ENCODE measurements around the gene SPACDR. TPM values are rescaled to one million over a fixed set of nuclear protein-coding genes. Genes with fewer than 3 reads are reported as not detected.

Gene SPACDR
- total RNA-seq, 5 donors from 2014 or later (not counting 1 experiment from before 2014, with no cell fraction given): 1.3 to 4.0 (median 3.3) TPM

DNA sequence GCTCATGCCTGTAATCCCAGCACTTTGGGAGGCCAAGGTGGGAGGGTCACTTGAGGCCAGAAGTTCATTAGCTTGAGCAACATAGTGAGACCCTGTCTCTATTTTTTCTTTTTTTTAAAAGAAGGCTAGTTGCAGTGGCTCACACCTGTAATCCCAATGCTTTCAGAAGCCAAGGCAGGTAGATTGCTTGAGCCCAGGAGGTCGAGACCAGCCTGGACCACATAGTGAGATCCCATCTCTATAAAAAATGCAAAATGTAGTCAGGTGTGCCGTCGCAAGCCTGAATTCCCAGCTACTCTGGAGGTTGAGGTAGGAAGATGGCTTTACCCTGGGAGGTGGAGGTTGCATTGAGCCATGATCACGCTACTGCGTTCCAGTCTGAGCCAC, 27.1 kb upstream of the SPACDR start:
- DNase-seq: no peak
- ChIA-PET POLR2A (interaction anchor here in 1 of 2 donors (0.6 kb wide), 1 partner anchor 363 kb away, joined by 3 read pairs; no protein-coding TSS in a partner anchor), CTCF (no interaction called here)
- peaks cover 0 to 21% of the 10 kb centered on the region in 2 experiments for H3K4me1 ChIP-seq (ENCODE audit: control insufficient read depth in 1 of 2, extremely low read depth in 1 of 2, insufficient read depth in 2 of 2, low read length in 2 of 2)
- H3K27me3 ChIP-seq (replicated peaks in 1 of 2; ENCODE audit: control insufficient read depth in 2 of 2, extremely low read depth in 1 of 2, insufficient read depth in 2 of 2, low read length in 1 of 2): peaks cover 0 to 13% of the 10 kb centered on the region in 2 experiments
- WGBS (ENCODE audit: insufficient coverage): 92% methylated on average over 4 of the region's 5 CpGs
- ATAC-seq (replicated peaks in 1 of 4): no peak
- no peak overlapping the region for H3K27ac ChIP-seq (ENCODE audit: low read length)
- no peaks in the 10 kb centered on the region for H3K36me3 ChIP-seq (ENCODE audit: control insufficient read depth in 2 of 2, extremely low read depth in 1 of 2, insufficient read depth in 1 of 2, low read length in 1 of 2)
- H3K4me1 Mint-ChIP-seq: peaks cover 15 to 35% (median 24%) of the 10 kb centered on the region in 3 donors
- peaks cover 0 to 2% of the 10 kb centered on the region in 2 donors for H3K27me3 Mint-ChIP-seq
- H3K4me3 ChIP-seq (ENCODE audit: control insufficient read depth in 1 of 2, extremely low read depth in 1 of 2, low read length in 1 of 2): no peak overlapping the region
- H3K27ac Mint-ChIP-seq: no peak overlapping the region
- H3K36me3 Mint-ChIP-seq: no peaks in the 10 kb centered on the region
- no peak overlapping the region for H3K4me3 Mint-ChIP-seq
- H3K9me3 ChIP-seq: no peaks in the 10 kb centered on the region
- no peaks in the 10 kb centered on the region for H3K9me3 Mint-ChIP-seq

- ATAC-seq (replicated peaks in 1 of 4) (no peak), DNase-seq (no peak)
- WGBS (ENCODE audit: insufficient coverage): 93% methylated on average over 19 of the region's 25 CpGs
- Histone ChIP-seq H3K27ac (ENCODE audit: low read length) (no peak overlapping the region), H3K36me3 (ENCODE audit: control insufficient read depth in 2 of 2, extremely low read depth in 1 of 2, insufficient read depth in 1 of 2, low read length in 1 of 2) (no peaks in the 10 kb centered on the region), H3K9me3 (no peaks in the 10 kb centered on the region), H3K4me1 (ENCODE audit: control insufficient read depth in 1 of 2, extremely low read depth in 1 of 2, insufficient read depth in 2 of 2, low read length in 2 of 2) (peaks cover 0 to 21% of the 10 kb centered on the region in 2 experiments), H3K27me3 (replicated peaks in 1 of 2; ENCODE audit: control insufficient read depth in 2 of 2, extremely low read depth in 1 of 2, insufficient read depth in 2 of 2, low read length in 1 of 2) (peaks cover 0 to 10% of the 10 kb centered on the region in 2 experiments), H3K4me3 (ENCODE audit: control insufficient read depth in 1 of 2, extremely low read depth in 1 of 2, low read length in 1 of 2) (no peak overlapping the region)
- Mint-ChIP-seq H3K27me3 (no peaks in the 10 kb centered on the region), H3K36me3 (no peaks in the 10 kb centered on the region), H3K4me1 (peaks cover 15 to 35% (median 24%) of the 10 kb centered on the region in 3 donors), H3K9me3 (no peaks in the 10 kb centered on the region), H3K27ac (no peak overlapping the region), H3K4me3 (no peak overlapping the region)
- CTCF ChIA-PET: interaction anchor here in 1 of 2 donors (1.0 kb wide), 1 partner anchor 60 kb away, joined by 3 read pairs; no protein-coding TSS in a partner anchor
- POLR2A ChIA-PET: no interaction called here
Observed at GRCh38 chr7:100490483-100491191, 26.6 kb upstream of the SPACDR start.

DNA sequence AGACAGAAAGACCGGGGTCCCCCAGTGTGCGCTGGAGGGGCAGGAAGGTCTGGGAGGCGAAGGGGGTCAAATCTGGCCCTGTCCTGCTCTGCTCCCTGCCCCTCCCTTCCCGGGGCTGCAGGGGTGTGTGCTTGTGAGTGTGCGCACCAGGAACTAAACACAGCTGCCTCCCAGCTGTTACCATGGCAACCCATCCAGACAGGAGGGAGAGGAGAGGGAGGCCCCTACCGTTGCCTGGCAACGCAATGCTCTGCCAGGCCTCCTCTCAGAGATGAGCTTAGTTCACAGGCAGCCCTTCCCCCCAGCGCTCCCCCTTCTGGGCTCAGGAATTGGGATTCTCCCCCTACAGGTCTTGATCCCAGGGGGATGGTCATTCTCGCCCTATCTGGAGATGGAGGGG, 25.8 kb upstream of the SPACDR start:
- no peak overlapping the region for H3K4me3 ChIP-seq (ENCODE audit: control insufficient read depth in 1 of 2, extremely low read depth in 1 of 2, low read length in 1 of 2)
- Mint-ChIP-seq H3K4me1 (peaks cover 14 to 32% (median 24%) of the 10 kb centered on the region in 3 donors), H3K4me3 (no peak overlapping the region), H3K27ac (no peak overlapping the region), H3K36me3 (no peaks in the 10 kb centered on the region), H3K27me3 (no peaks in the 10 kb centered on the region), H3K9me3 (no peaks in the 10 kb centered on the region)
- no peak overlapping the region for H3K27ac ChIP-seq (ENCODE audit: low read length)
- no peaks in the 10 kb centered on the region for H3K9me3 ChIP-seq
- ATAC-seq (replicated peaks in 1 of 4) (peak in 1 of 4 experiments; percentile 50), DNase-seq (peak in 12 of 35 experiments; percentile 16 to 63 (median 34))
- ChIA-PET CTCF (interaction anchor here (1.0 to 1.1 kb wide), 2 partner anchors 61 to 70 kb away, joined by 3 read pairs; no protein-coding TSS in a partner anchor), POLR2A (no interaction called here)
- H3K4me1 ChIP-seq (ENCODE audit: control insufficient read depth in 1 of 2, extremely low read depth in 1 of 2, insufficient read depth in 2 of 2, low read length in 2 of 2): peaks cover 0 to 21% of the 10 kb centered on the region in 2 experiments
- H3K36me3 ChIP-seq (ENCODE audit: control insufficient read depth in 2 of 2, extremely low read depth in 1 of 2, insufficient read depth in 1 of 2, low read length in 1 of 2): no peaks in the 10 kb centered on the region
- peaks cover 0 to 10% of the 10 kb centered on the region in 2 experiments for H3K27me3 ChIP-seq (replicated peaks in 1 of 2; ENCODE audit: control insufficient read depth in 2 of 2, extremely low read depth in 1 of 2, insufficient read depth in 2 of 2, low read length in 1 of 2)
- WGBS (ENCODE audit: insufficient coverage): 46% methylated on average over 2 of the region's 9 CpGs

DNA sequence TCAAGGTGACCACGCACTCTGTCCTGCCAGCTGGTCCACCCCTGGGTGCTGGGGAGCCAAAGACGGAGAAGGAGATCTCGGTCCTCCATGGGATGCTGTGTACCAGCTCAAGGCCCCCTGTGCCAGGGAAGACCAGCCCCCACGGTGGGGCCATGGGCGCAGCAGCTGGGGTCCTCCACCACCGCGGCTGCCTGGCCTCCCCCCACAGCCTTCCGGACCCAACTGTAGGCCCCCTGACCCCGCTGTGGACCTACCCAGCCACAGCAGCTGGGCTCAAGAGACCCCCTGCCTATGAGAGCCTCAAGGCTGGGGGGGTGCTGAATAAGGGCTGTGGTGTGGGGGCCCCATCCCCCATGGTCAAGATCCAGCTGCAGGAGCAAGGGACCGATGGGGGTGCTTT, 25.1 kb upstream of the SPACDR start:
- no peaks in the 10 kb centered on the region for H3K9me3 ChIP-seq
- H3K27ac ChIP-seq (ENCODE audit: low read length): no peak overlapping the region
- ATAC-seq (replicated peaks in 1 of 4) (no peak), DNase-seq (no peak)
- H3K27me3 ChIP-seq (replicated peaks in 1 of 2; ENCODE audit: control insufficient read depth in 2 of 2, extremely low read depth in 1 of 2, insufficient read depth in 2 of 2, low read length in 1 of 2): peaks cover 0 to 10% of the 10 kb centered on the region in 2 experiments
- Mint-ChIP-seq H3K4me3 (no peak overlapping the region), H3K4me1 (peaks cover 16 to 32% (median 24%) of the 10 kb centered on the region in 3 donors), H3K27ac (no peak overlapping the region), H3K27me3 (no peaks in the 10 kb centered on the region), H3K36me3 (no peaks in the 10 kb centered on the region), H3K9me3 (no peaks in the 10 kb centered on the region)
- H3K4me1 ChIP-seq (ENCODE audit: control insufficient read depth in 1 of 2, extremely low read depth in 1 of 2, insufficient read depth in 2 of 2, low read length in 2 of 2): peaks cover 0 to 23% of the 10 kb centered on the region in 2 experiments
- no peaks in the 10 kb centered on the region for H3K36me3 ChIP-seq (ENCODE audit: control insufficient read depth in 2 of 2, extremely low read depth in 1 of 2, insufficient read depth in 1 of 2, low read length in 1 of 2)
- 89% methylated on average over 8 of the region's 10 CpGs for WGBS (ENCODE audit: insufficient coverage)
- ChIA-PET POLR2A (interaction anchor here in 1 of 2 donors (0.6 kb wide), 1 partner anchor 406 kb away, joined by 3 read pairs; no protein-coding TSS in a partner anchor), CTCF (interaction anchor here in 1 of 2 donors (1.1 kb wide), 1 partner anchor 71 kb away, joined by 3 read pairs; no protein-coding TSS in a partner anchor)
- no peak overlapping the region for H3K4me3 ChIP-seq (ENCODE audit: control insufficient read depth in 1 of 2, extremely low read depth in 1 of 2, low read length in 1 of 2)

DNA sequence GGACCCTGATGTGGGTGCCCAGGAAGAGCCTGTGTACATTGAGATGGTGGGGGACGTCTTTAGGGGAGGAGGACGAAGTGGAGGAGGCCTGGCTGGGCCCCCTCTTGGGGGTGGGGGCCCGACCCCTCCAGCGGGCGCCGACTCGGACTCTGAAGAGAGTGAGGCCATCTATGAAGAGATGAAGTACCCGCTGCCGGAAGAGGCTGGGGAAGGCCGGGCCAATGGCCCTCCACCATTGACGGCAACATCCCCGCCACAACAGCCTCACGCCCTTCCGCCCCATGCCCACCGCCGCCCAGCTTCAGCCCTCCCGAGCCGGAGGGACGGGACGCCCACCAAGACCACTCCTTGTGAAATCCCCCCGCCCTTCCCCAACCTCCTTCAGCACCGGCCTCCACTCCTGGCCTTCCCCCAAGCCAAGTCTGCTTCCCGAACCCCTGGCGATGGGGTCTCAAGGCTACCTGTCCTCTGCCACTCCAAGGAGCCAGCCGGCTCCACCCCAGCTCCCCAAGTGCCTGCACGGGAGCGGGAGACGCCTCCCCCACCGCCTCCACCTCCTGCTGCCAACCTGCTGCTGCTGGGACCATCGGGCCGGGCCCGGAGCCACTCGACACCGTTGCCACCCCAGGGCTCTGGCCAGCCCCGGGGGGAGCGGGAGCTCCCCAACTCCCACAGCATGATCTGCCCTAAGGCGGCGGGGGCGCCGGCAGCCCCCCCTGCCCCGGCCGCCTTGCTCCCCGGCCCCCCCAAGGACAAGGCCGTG, 24.5 kb upstream of the SPACDR start:
- 91% methylated on average over 35 of the region's 44 CpGs for WGBS (ENCODE audit: insufficient coverage)
- POLR2A ChIA-PET: interaction anchor here in 1 of 2 donors (0.6 kb wide), 2 partner anchors 14 to 406 kb away, joined by 3 to 12 read pairs; no protein-coding TSS in a partner anchor
- Histone ChIP-seq H3K9me3 (no peaks in the 10 kb centered on the region), H3K4me1 (ENCODE audit: control insufficient read depth in 1 of 2, extremely low read depth in 1 of 2, insufficient read depth in 2 of 2, low read length in 2 of 2) (peaks cover 0 to 22% of the 10 kb centered on the region in 2 experiments), H3K4me3 (ENCODE audit: control insufficient read depth in 1 of 2, extremely low read depth in 1 of 2, low read length in 1 of 2) (no peak overlapping the region), H3K27me3 (replicated peaks in 1 of 2; ENCODE audit: control insufficient read depth in 2 of 2, extremely low read depth in 1 of 2, insufficient read depth in 2 of 2, low read length in 1 of 2) (peaks cover 0 to 7% of the 10 kb centered on the region in 2 experiments), H3K36me3 (ENCODE audit: control insufficient read depth in 2 of 2, extremely low read depth in 1 of 2, insufficient read depth in 1 of 2, low read length in 1 of 2) (no peaks in the 10 kb centered on the region), H3K27ac (ENCODE audit: low read length) (no peak overlapping the region)
- no peak for DNase-seq
- Mint-ChIP-seq H3K4me3 (no peak overlapping the region), H3K9me3 (no peaks in the 10 kb centered on the region), H3K27me3 (no peaks in the 10 kb centered on the region), H3K4me1 (peaks cover 14 to 29% (median 21%) of the 10 kb centered on the region in 3 donors), H3K36me3 (no peaks in the 10 kb centered on the region), H3K27ac (no peak overlapping the region)
- no peak for ATAC-seq (replicated peaks in 1 of 4)
- CTCF ChIA-PET: interaction anchor here in 1 of 2 donors (1.1 kb wide), 1 partner anchor 71 kb away, joined by 3 read pairs; no protein-coding TSS in a partner anchor

DNA sequence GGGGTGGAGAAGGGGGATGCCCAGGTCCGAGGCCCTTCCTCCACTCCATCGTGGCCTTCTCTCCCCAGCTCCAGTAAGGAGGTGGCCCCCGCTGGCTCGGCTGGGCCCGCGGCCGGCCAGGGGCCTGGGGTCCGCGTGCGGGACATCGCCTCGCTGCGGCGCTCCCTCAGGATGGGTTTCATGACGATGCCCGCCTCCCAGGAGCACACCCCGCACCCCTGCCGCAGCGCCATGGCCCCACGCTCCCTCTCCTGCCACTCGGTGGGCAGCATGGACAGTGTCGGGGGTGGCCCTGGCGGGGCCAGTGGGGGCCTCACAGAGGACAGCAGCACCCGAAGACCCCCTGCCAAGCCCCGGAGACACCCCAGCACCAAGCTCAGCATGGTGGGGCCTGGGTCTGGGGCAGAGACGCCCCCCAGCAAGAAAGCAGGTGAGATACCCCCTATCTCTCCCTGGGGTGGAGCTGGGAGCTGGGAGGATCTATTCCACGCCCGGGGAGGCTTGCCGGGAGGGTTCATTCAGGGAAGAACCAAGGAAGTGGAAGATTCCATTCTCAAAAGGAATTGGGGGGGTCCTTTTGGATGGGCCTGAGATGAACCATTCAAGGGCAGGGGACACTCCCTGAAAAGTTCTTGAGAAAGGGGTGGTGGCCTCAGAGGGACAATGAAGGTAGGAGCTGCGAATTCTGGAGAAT, 22.8 kb upstream of the SPACDR start:
- Mint-ChIP-seq H3K27ac (no peak overlapping the region), H3K4me1 (peaks cover 15 to 23% (median 21%) of the 10 kb centered on the region in 3 donors), H3K9me3 (no peaks in the 10 kb centered on the region), H3K4me3 (no peak overlapping the region), H3K36me3 (no peaks in the 10 kb centered on the region), H3K27me3 (no peaks in the 10 kb centered on the region)
- WGBS (ENCODE audit: insufficient coverage): 90% methylated on average over 22 of the region's 30 CpGs
- Histone ChIP-seq H3K27ac (ENCODE audit: low read length) (no peak overlapping the region), H3K27me3 (replicated peaks in 1 of 2; ENCODE audit: control insufficient read depth in 2 of 2, extremely low read depth in 1 of 2, insufficient read depth in 2 of 2, low read length in 1 of 2) (peaks cover 0 to 7% of the 10 kb centered on the region in 2 experiments), H3K4me3 (ENCODE audit: control insufficient read depth in 1 of 2, extremely low read depth in 1 of 2, low read length in 1 of 2) (no peak overlapping the region), H3K9me3 (no peaks in the 10 kb centered on the region), H3K4me1 (ENCODE audit: control insufficient read depth in 1 of 2, extremely low read depth in 1 of 2, insufficient read depth in 2 of 2, low read length in 2 of 2) (peaks cover 5 to 27% of the 10 kb centered on the region in 2 experiments), H3K36me3 (ENCODE audit: control insufficient read depth in 2 of 2, extremely low read depth in 1 of 2, insufficient read depth in 1 of 2, low read length in 1 of 2) (no peaks in the 10 kb centered on the region)
- ATAC-seq (replicated peaks in 1 of 4): no peak
- DNase-seq: no peak
- ChIA-PET CTCF (interaction anchor here in 1 of 2 donors (0.6 kb wide), 1 partner anchor 24 kb away, joined by 5 read pairs; no protein-coding TSS in a partner anchor), POLR2A (no interaction called here)
